NCI-H510A (cell line): ENCODE measurements around the gene SLIT1.
"Not testable (repeated sequence)": the region's sequence is repeated elsewhere in the genome, so short reads cannot be mapped to it uniquely, and the experiment has no call there.

Experiments
- DNase-seq: peaks from one replicate; lab custom pipeline; 2025; lab: John Stamatoyannopoulos, UW

Gene SLIT1

GRCh38 chr10:97109547-97109946 lies 76.2 kb downstream of the SLIT1 start:
- DNase-seq = peak; percentile 88

GRCh38 chr10:97107551-97107950 lies 78.2 kb downstream of the SLIT1 start:
- DNase-seq = no peak

GRCh38 chr10:97106207-97106606 lies 79.6 kb downstream of the SLIT1 start:
- DNase-seq = no peak

- no peak for DNase-seq
These were observed 80.5 kb downstream of the SLIT1 start for GRCh38 chr10:97105303-97105702.

- DNase-seq = no peak
These were observed 82.3 kb downstream of the SLIT1 start for GRCh38 chr10:97103316-97104080.

GRCh38 chr10:97102441-97102840 lies 83.3 kb downstream of the SLIT1 start:
- no peak for DNase-seq

GRCh38 chr10:97101166-97101940 lies 84.4 kb downstream of the SLIT1 start:
- no peak for DNase-seq

- DNase-seq = no peak
These were observed 85.1 kb downstream of the SLIT1 start for GRCh38 chr10:97100657-97101056.

- DNase-seq = no peak
These were observed 85.9 kb downstream of the SLIT1 start for GRCh38 chr10:97099868-97100267.

- no peak for DNase-seq
These were observed 86.7 kb downstream of the SLIT1 start for GRCh38 chr10:97099089-97099488.

GRCh38 chr10:97097084-97097433 lies 88.7 kb downstream of the SLIT1 start:
- no peak for DNase-seq

GRCh38 chr10:97096261-97097083 lies 89.3 kb downstream of the SLIT1 start:
- no peak for DNase-seq

GRCh38 chr10:97095701-97096260 lies 90.0 kb downstream of the SLIT1 start:
- DNase-seq = no peak

- DNase-seq = no peak
These were observed 95.1 kb downstream of the SLIT1 start for GRCh38 chr10:97090644-97091043.

GRCh38 chr10:97090035-97090434 lies 95.7 kb downstream of the SLIT1 start:
- DNase-seq = no peak

GRCh38 chr10:97089209-97089870 lies 96.4 kb downstream of the SLIT1 start:
- DNase-seq = no peak

GRCh38 chr10:97087296-97087695 lies 98.5 kb downstream of the SLIT1 start:
- no peak for DNase-seq

GRCh38 chr10:97086530-97086929 lies 99.2 kb downstream of the SLIT1 start:
- no peak for DNase-seq

GRCh38 chr10:97083228-97083829 lies 102.4 kb downstream of the SLIT1 start:
- no peak for DNase-seq

GRCh38 chr10:97082575-97082974 lies 103.2 kb downstream of the SLIT1 start:
- not testable (repeated sequence) for DNase-seq

- DNase-seq = no peak
These were observed 104.0 kb downstream of the SLIT1 start for GRCh38 chr10:97081621-97082235.
